ENCODE measurements around the gene OLAH. TPM values are rescaled to one million over a fixed set of nuclear protein-coding genes. Genes with fewer than 3 reads are reported as not detected.

The OLAH gene
- total RNA-seq, 1 experiment from 2014 or later, result not detected

- CTCF ChIA-PET, result no interaction called here
- no peak for ATAC-seq
- peaks cover 11% of the 10 kb centered on the region for H3K36me3 Mint-ChIP-seq
Observed at GRCh38 chr10:15113766-15114165, 70.0 kb downstream of the OLAH start.

GRCh38 chr10:15116225-15116624 lies 72.5 kb downstream of the OLAH start:
- Mint-ChIP-seq H3K36me3 (peaks cover 17% of the 10 kb centered on the region), H3K9me3 (no peaks in the 10 kb centered on the region), H3K27me3 (ENCODE audit: low read depth) (no peaks in the 10 kb centered on the region; the same call in 1 of the 2 replicates), H3K4me1 (no peaks in the 10 kb centered on the region), H3K27ac (no peak overlapping the region), H3K4me3 (no peak overlapping the region)
- ChIA-PET POLR2A (no interaction called here), CTCF (no interaction called here)
- no peak for ATAC-seq
- DNase-seq (ENCODE audit: low spot score), result no peak
- TF ChIP-seq, protein P1, sequence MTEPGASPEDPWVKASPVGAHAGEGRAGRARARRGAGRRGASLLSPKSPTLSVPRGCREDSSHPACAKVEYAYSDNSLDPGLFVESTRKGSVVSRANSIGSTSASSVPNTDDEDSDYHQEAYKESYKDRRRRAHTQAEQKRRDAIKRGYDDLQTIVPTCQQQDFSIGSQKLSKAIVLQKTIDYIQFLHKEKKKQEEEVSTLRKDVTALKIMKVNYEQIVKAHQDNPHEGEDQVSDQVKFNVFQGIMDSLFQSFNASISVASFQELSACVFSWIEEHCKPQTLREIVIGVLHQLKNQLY (CRISPR knock-in tag; IDR thresholded peaks at IDR 0.05), result no peak
- TF ChIP-seq JAZF1 (CRISPR knock-in tag; IDR thresholded peaks at IDR 0.05) (no peak), IRF1 (CRISPR knock-in tag; IDR thresholded peaks at IDR 0.05) (no peak), AR (CRISPR knock-in tag; IDR thresholded peaks at IDR 0.05) (no peak), FOXK1 (CRISPR knock-in tag; IDR thresholded peaks at IDR 0.05) (no peak), CREM (CRISPR knock-in tag; IDR thresholded peaks at IDR 0.05) (no peak), NR3C1 (CRISPR knock-in tag; conservative IDR thresholded peaks at IDR 0.05; ENCODE audit: low read depth) (no peak)
- TF ChIP-seq, protein P2, sequence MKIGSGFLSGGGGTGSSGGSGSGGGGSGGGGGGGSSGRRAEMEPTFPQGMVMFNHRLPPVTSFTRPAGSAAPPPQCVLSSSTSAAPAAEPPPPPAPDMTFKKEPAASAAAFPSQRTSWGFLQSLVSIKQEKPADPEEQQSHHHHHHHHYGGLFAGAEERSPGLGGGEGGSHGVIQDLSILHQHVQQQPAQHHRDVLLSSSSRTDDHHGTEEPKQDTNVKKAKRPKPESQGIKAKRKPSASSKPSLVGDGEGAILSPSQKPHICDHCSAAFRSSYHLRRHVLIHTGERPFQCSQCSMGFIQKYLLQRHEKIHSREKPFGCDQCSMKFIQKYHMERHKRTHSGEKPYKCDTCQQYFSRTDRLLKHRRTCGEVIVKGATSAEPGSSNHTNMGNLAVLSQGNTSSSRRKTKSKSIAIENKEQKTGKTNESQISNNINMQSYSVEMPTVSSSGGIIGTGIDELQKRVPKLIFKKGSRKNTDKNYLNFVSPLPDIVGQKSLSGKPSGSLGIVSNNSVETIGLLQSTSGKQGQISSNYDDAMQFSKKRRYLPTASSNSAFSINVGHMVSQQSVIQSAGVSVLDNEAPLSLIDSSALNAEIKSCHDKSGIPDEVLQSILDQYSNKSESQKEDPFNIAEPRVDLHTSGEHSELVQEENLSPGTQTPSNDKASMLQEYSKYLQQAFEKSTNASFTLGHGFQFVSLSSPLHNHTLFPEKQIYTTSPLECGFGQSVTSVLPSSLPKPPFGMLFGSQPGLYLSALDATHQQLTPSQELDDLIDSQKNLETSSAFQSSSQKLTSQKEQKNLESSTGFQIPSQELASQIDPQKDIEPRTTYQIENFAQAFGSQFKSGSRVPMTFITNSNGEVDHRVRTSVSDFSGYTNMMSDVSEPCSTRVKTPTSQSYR (CRISPR knock-in tag; IDR thresholded peaks at IDR 0.05), result no peak
- TF ChIP-seq, protein P3, sequence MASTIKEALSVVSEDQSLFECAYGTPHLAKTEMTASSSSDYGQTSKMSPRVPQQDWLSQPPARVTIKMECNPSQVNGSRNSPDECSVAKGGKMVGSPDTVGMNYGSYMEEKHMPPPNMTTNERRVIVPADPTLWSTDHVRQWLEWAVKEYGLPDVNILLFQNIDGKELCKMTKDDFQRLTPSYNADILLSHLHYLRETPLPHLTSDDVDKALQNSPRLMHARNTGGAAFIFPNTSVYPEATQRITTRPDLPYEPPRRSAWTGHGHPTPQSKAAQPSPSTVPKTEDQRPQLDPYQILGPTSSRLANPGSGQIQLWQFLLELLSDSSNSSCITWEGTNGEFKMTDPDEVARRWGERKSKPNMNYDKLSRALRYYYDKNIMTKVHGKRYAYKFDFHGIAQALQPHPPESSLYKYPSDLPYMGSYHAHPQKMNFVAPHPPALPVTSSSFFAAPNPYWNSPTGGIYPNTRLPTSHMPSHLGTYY (CRISPR knock-in tag; IDR thresholded peaks at IDR 0.05), result no peak

More at GRCh38 chr10:15113766-15114165, 70.0 kb downstream of the OLAH start:
- DNase-seq (ENCODE audit: low spot score), result no peak
- no peaks in the 10 kb centered on the region for H3K9me3 Mint-ChIP-seq
- POLR2A ChIA-PET, result no interaction called here
- TF ChIP-seq, protein P4, sequence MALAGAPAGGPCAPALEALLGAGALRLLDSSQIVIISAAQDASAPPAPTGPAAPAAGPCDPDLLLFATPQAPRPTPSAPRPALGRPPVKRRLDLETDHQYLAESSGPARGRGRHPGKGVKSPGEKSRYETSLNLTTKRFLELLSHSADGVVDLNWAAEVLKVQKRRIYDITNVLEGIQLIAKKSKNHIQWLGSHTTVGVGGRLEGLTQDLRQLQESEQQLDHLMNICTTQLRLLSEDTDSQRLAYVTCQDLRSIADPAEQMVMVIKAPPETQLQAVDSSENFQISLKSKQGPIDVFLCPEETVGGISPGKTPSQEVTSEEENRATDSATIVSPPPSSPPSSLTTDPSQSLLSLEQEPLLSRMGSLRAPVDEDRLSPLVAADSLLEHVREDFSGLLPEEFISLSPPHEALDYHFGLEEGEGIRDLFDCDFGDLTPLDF (CRISPR knock-in tag; IDR thresholded peaks at IDR 0.05), result no peak
- TF ChIP-seq IRF1 (CRISPR knock-in tag; IDR thresholded peaks at IDR 0.05), result no peak
- TF ChIP-seq USF1 (CRISPR knock-in tag; IDR thresholded peaks at IDR 0.05), result no peak
- no peak for TF ChIP-seq CDX4 (CRISPR knock-in tag; IDR thresholded peaks at IDR 0.05; ENCODE audit: borderline replicate concordance)
- TF ChIP-seq SOX15 (CRISPR knock-in tag; IDR thresholded peaks at IDR 0.05), result no peak
- TF ChIP-seq ESRRA (CRISPR knock-in tag; IDR thresholded peaks at IDR 0.05; ENCODE audit: borderline replicate concordance), result no peak
- TF ChIP-seq, protein P3 (CRISPR knock-in tag; IDR thresholded peaks at IDR 0.05), result no peak
- no peak for TF ChIP-seq NR1H2 (CRISPR knock-in tag; IDR thresholded peaks at IDR 0.05)
- no peak for TF ChIP-seq NR2C2 (CRISPR knock-in tag; IDR thresholded peaks at IDR 0.05)
- no peak for TF ChIP-seq RORB (CRISPR knock-in tag; IDR thresholded peaks at IDR 0.05)
- no peak for TF ChIP-seq OVOL2 (CRISPR knock-in tag; IDR thresholded peaks at IDR 0.05; ENCODE audit: borderline replicate concordance)
- no peak for TF ChIP-seq RELA (CRISPR knock-in tag; IDR thresholded peaks at IDR 0.05; ENCODE audit: borderline replicate concordance)
- H3K27ac Mint-ChIP-seq, result no peak overlapping the region
- H3K4me1 Mint-ChIP-seq, result no peaks in the 10 kb centered on the region
- no peaks in the 10 kb centered on the region; the same call in 1 of the 2 replicates for H3K27me3 Mint-ChIP-seq (ENCODE audit: low read depth)
- no peak overlapping the region for H3K4me3 Mint-ChIP-seq
